NOMO-1 treated with dmso at 0.1 percent for 144 hours (cell line): ENCODE results near the gene UMAD1.
"Not testable (repeated sequence)": the region's sequence is repeated elsewhere in the genome, so short reads cannot be mapped to it uniquely, and the experiment has no call there.

Source experiments
- DNase-seq: peaks from one replicate; lab custom pipeline; 2025; ENCODE audit not compliant: unreplicated experiment; lab: John Stamatoyannopoulos, UW

UMAD1 gene

DNA sequence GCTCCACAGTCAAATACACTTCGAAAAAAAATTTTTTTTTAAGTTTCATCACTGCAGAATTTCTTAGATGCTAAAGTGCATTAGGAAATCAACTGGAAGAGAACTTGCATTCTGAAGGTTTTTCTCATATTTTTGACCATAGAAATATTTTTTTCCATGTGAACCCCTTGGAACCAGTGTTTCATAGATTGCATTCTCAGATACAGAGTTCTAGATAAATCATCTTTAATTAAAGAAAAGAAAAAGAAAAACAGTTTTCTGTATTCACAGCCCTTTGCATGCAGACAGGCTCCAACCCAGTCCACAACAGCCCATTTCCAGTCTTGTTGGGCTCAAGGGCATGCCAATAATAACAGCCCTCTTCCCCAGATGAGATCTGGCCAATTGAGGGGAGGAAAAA lies 153.4 kb downstream of the UMAD1 start:
- no peak for DNase-seq

DNA sequence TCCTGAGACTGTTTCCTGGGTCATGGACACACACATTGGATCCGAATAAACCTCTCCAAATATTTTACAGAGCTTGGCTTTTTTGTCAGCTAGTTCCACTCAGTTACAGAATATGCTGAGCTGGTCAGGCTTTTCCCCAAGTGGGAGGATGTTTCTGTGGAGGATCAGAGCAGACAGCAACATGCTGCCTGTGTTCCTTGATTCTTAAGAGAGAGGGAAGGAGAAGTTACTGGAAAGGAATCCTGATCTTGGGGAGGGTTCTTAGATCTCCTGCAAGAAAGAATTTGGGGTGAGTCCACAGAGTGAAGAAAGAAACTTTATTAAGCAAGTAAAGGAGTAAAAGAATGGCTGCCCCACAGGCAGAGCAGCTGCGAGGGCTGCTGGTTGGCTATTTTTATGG lies 154.7 kb downstream of the UMAD1 start:
- no peak for DNase-seq

DNA sequence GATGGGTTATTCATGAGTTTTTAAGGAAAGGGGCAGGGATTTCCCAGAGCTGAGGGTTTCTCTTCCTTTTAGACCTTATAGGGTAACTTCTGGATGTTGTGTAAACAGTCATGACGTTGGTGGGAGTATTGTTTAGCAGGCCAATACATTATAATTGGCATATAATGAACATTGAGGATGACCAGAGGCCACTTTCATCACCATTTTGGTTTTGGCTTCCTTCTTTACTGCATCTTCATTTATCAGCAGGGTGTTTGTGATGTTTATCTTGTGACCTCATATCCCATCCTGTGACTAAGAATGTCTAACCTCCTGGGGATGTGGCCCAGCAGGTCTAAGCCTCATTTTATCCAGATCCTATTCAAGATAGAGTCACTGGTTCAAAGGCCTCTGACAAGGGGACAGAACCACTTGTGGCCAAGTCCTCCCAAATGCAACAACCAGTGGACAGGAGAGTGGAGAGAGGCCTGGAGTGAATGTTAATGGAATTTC lies 155.1 kb downstream of the UMAD1 start:
- DNase-seq: no peak

DNA sequence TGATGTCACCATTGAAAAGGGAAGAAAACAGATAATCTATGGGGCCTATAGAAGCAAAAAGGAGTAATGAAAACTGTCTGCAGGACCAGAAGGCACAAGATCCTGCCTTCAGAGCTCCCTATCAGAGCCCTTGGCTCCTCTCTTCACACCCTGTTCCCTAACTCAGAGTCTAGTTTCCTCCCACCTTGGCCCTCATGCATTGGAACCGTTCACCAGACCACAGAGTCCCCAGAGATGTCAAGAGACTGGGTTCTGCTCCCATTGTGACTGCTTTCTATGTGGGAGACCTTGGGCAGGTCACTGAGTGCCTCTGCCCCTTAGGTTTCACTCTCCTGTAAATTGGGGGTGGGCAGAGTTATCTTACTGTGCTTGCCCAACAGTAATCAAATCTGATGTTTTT lies 158.0 kb downstream of the UMAD1 start:
- DNase-seq: no peak

DNA sequence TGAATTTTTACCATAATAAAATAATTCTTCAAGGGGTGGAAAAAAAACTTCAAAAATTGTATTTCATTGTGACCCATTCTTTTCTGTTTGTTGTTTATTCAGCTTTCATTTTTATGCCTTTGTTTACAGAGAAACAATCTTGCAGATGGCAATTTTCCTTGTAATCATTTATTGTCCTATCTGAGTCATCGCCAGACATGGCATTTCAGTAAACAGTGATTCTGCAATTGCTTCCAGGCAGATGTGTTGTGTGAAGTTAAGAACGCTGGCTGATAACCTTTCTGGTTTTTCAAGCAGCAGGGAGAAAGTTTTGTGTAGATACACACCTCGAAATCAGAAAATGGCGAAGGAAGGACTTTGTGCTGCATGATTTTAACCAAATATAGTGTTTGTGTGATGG lies 158.6 kb downstream of the UMAD1 start:
- DNase-seq: no peak

DNA sequence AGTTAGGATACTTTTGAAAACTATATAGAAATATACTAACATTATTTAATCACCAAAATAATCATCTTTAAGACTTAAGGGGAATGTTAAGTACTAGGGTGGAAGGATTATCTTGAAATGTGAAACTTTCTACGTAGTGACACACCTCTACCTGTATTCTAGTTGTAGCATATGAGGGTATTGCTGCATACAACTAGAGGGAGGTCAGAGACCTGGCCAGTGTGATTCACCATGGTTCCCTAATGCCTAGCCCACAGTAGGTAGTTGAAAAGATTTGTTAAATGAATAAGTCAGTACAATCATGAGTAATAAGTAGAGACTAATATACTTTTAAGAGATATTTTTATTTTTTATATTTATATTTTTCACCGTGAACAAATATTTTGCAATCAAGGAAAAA lies 162.0 kb downstream of the UMAD1 start:
- DNase-seq: no peak

DNA sequence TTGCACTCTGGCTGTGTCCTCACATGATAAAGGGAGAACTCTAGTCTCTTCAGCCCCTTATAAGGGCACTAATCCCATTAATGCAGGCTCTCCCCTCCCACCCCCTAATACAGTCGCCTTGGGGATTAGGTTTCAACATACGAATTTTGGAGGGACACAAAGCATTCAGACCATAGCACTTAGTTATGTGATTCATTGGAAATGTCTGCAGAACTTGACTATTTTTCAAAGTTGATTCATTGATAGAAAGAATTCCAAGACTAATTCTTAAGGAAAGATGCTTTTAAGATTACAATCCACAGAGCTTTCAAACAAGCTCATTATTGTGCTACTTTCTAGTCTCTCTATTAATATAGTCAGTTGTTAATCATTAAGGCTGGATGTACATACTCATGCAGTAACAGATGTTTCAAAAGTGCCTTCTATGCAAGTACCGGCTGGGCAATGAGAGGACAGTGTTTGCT lies 163.2 kb downstream of the UMAD1 start:
- no peak for DNase-seq

DNA sequence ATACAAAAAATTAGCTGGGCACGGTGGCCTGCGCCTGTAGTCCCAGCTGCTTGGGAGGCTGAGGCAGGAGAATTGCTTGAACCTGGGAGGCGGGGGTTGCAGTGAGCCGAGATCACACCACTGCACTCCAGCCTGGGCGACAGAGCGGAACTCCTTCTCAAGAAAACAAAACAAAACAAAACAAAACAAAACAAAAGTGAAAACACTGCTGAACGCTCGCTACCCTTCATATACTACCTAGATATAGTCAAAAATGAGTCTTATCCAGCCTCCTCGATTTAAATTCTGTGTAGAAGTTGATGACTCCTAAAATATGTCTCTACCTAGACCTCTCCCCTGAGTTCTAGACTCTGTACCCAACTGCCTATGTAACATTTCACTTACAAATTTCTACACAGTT lies 164.3 kb downstream of the UMAD1 start:
- DNase-seq: not testable (repeated sequence)

DNA sequence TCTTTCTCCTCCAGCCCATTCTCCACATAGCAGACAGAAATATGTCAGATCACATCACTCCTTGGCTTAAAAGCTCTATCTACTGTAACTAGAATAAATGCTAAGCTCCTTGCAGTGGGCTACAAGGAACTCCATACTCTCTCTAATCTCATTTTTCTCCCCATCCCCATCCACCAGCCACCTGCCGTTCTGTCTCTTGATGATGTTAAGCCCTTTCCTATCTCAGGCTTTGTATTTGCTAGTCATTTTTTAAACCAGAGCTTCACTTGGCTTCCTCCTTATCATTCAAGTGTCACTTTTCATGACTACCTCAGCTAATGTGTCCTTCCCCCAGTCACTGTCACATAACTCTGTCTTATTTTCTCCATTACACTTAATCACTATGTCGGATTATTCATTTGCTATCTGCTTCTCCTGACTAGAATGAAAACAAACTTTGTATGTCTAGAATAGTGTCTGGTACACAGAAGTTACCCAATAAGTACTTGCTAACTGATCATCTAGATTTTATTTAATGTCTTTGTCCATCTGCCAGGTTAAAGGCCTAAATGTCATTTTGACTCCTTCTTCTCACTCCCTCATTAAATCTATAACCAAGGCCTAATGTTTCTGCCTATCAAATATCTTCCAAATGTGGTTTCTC lies 165.1 kb downstream of the UMAD1 start:
- no peak for DNase-seq

DNA sequence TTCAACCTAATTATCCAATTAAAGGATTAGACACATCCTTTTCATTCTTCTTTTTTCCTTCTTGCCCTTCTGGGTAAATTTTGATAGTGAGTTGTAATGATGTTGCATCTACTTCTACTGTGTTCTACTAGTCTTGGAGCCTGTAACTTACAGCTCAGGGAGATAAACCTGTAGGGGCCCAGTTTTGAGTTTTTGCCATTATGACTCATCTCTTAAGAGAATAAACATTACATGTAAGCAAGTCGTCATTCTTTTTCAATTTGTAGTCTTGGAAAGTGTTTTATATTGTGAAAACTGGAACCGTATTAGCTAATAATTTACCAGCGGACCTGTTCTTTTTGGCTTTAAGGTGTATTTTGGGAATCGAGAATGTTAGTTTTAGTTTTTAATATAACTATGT lies 167.6 kb downstream of the UMAD1 start:
- no peak for DNase-seq

DNA sequence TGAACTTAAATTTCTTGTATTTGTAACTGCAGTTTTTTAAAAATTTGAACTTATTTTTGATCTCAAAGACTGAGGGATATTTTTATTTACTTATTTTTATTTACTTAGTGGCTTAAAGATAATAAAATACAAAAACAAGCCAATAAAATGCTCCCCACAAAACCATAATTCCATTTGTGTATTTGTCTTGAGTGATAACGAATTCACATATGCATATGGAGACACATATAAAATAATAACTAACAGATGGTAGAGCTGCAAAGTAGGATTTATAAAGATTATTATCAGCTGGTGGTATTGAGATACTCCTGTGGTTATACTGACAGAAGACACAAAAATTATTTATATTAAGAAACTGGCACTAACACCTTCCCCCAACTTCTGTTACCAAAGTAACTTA lies 168.1 kb downstream of the UMAD1 start:
- no peak for DNase-seq

DNA sequence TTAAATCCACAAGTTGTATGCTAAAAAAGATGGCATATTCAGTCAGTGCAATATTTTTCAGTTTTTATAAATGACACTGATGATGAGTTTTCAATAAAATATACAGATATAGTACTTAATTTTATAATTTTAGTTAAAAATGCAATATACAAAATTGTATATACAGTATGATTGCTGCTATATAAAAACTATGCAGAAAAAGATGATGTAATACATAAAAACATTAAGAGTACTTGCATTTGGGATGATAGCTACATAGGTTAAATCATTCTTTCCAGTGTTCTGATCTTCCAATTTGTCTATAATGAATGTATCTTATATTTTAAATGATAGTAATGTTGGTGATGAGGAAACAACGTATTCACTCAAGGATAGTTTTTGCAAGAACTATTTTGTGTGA lies 169.8 kb downstream of the UMAD1 start:
- DNase-seq: no peak

DNA sequence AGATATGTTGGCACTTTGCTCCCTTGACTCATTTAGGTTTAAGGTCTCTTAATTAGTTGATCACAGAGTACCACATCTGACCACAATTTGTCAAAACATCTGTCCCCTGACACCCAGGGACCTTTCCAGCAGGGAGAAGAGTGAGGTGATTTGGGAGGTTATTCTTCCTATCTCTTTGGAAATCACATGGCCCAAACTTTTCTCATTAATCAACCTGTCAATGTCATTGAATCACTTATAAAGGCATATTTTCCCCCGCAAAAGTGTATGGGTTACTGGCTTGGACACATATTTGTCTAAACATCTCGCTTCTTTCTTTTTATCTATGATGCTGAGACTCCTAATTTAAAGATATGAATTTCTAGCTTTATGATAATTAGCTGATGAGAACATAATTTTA lies 170.3 kb downstream of the UMAD1 start:
- DNase-seq: no peak

DNA sequence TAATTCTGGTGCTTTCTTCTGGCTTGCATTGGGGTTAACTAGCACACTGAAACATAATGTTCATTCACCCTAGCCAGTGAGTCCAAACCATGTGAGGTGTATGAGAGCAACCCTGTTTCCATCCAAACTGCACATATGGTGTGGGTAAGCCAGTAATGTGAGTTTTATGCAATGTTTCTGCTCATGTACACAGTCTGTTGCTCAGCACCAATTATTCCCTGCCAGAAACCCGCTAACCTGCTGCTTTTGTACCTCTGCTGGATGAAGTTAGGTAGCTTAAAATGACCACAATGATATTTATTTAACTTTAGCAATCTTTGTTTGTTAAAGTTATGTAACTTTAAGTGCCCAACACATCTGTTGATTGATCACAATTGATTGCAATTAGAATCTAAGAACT lies 171.6 kb downstream of the UMAD1 start:
- no peak for DNase-seq

DNA sequence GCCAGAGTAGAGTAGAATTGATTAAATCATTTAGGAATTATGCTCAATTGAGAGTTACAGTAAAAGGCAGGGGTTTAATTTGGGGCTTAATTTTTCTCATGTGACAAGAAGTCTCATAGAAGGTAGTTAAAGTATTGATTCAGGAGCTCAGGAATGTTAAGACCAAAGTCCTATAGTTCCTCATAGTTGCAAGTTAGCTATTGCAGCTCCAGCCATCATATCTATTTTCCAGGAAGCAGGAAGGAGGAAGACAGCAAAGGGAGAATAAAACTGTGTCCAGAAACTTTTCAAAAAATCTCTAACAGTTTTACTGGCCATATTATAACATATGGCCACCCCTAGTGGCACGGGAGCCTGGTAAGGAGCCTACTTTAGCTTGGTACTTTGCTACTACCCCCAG lies 174.8 kb downstream of the UMAD1 start:
- DNase-seq: no peak

DNA sequence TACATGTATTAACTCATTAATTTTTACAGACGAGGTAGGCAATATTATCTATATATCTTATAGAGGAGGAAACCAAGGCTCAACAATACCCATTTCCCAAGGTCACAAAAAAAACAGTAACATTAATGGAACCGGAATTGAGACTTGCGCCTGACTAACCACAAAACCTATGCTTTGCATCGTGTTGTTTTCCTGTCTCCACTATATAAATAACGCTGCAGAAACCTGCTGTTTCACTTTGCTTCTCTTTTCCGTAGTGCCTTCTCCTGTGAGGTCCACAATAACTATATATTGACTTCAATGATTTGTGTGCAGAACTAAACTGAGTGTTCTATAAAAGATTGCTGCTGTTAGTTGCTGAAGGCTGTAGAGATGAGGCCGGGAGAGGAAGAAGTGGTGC lies 175.5 kb downstream of the UMAD1 start:
- DNase-seq: peak; percentile 4

DNA sequence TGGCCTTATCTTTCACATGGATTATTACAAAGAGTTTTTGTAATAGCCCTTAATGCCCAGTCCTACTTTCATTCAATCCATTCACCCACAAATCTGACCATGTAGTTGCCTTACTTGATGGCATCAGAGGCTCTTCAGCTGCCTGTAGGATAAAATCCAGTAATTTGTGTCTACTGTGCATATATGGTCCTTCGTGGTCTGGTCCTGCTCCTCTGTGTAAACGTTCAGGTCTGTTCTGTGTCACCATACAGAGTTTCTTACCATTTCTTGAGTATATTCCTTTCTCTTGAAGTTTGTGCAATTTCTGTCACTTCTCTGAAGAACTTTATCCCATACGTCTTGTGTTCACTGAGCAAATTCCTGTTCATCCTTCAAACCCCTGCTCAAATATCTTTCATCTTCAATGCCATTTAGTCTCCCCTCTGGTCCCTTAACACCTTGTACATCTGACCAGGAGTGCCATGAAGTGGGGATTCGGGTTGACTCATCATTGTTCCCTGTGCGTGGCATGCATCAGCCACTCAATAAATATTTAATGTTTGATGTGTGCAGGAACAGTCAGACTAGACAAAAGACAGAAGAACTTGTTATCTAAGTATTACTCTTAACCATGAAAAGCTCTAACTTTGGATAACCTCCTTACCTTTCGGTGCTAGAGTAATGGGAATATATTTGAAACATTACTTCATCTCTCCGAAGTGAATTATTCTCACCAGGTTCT lies 176.4 kb downstream of the UMAD1 start:
- no peak for DNase-seq

DNA sequence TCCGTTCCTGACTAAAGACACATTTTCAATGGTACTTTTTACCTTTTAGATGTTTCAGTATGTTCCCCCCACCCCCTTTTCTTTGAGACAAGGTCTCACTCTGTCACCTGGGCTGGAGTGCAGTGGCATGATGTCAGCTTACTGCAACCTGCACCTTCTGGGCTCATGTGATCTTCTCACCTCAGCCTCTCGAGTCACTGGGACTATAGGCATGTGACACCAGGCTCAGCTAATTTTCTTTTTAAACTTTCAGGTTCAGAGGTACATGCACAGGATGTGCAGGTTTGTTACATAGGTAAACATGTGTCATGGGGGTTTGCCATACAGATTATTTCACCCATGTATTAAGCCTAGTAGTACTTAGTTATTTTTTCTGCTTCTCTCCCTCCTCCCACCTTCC lies 177.2 kb downstream of the UMAD1 start:
- DNase-seq: no peak

DNA sequence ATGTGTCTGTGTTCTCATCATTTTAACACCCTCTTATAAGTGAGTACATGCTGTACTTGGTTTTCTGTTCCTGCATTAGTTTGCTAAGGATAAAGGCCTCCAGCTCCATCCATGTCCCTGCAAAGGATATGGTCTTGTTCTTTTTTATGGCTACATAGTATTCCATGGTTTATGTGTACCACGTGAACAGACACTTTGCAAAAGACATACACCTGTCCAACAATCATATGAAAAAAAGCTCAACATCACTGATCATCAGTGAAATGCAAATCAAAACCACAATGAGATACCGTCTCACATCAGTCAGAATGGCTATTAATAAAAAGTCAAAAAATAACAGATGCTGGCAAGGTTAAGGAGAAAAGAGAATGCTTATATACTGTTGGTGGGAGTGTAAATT lies 177.6 kb downstream of the UMAD1 start:
- not testable (repeated sequence) for DNase-seq

DNA sequence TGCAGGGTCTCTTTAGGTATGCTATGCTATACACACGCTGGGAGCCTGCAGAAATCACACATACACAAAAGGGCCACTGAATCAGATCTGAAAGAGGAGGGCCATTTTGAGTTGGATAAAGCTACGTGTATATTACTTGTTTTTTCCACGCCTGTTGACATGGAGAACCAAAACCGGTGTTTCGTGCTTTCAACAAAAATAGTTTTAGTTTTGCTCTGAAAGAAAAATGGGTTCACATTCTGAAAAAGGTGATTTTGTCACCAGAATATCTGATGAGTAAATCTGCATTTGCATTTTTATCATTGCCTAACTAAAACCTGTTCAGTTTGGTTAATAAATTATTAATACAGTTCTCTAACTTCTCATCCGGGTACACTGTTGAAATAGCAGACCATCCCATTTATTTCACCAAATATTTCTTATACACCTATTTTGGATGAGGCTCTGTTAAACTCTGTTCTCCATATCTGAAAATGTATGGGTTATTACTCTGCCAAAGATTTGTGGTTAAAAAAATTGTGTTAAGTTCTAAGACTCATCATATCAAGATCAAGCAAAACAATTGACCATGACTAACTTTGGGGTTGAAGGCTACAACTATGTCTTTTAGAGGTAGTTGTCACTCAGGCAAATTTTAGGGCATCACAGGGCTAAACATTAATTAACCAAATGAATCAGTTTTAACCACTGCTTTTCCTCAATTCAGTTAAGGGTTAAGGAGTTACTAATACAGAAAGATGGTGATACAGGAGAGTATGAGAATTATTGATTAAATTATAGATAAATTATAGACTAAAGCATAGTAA lies 179.1 kb downstream of the UMAD1 start:
- DNase-seq: no peak

DNA sequence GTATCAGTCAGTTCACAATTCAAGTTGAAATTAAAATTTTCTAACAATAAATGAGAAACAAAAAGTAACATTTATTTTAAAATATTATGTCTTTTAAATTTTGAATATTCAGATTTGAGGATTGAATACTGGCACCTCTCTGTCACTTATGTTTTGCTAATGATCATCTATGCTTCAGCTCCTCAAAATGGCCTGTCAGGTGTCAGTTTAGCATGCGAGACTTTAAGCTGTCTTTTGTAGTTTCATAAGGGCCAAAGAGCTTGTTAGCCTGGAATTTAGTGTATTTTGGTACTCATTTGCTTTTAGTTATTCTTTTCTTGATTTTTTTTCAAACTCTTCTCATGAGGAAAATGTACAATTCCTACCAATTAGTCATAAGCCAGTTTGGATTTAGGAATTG lies 179.9 kb downstream of the UMAD1 start:
- DNase-seq: no peak

DNA sequence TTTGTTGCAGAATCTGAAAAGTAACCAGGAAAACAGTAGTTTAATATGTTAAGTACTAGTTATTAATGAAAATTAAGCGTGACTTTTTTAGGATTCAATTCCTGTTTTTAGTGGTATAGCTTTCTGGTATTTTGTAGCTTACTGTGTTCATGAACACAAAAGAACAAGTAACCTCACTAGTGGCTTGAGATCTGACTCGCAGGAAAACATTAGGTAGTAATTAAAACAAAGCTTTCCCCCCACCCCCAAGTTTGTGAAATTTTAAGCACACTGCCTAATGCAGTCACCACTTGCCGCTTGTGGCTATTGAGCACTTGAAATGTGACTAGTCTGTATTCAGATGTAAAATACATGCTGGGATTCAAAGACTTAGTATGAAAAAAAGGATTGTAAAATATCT lies 180.4 kb downstream of the UMAD1 start:
- DNase-seq: peak; percentile 23
